ENCODE data around the gene ZBTB47.

Gene ZBTB47

DNA sequence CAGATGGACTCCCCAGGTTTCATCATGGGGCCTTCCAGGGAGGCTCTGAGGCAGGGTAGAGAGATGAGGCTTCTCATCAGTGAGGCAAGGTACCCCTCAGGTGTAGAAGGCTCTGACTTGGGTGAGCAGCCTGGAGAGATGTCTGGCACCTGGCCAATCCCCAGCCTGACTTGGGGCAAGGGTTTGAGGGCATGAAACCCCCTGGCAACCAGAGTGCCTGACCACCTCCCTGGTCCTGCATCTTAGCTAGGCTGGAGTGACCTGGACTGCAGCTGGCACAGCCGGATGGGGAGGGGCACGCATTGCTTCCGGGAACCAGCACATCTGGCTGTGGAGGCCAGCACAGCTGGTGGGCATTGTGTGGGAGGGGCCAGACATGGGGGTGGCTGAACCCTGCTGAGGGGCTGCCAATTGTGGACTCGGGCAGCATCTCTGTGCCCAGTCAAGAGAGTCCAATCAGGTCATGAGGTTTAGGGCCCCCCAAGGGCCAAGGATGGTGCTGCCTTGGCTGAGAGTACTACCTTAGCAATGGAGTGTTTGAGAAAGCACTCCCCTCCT, 1.9 kb downstream of the ZBTB47 start:
- peaks cover 26% of the 10 kb centered on the region for H3K4me1 ChIP-seq (ENCODE audit: low read length)
- H2AFZ ChIP-seq (ENCODE audit: low read depth, low read length): no peak overlapping the region
- H3K9me3 ChIP-seq (ENCODE audit: insufficient read depth, low read length): no peaks in the 10 kb centered on the region
- H3K36me3 ChIP-seq (replicated peaks; ENCODE audit: low read depth, low read length): no peaks in the 10 kb centered on the region
- H3K4me2 ChIP-seq (ENCODE audit: low read length): peak overlapping the region; percentile 77
- no peak overlapping the region for H3K27ac ChIP-seq (ENCODE audit: low read length)
- H3K4me3 ChIP-seq (ENCODE audit: low read length): peak overlapping the region; percentile 95
- no peaks in the 10 kb centered on the region for H3K27me3 ChIP-seq (ENCODE audit: low read depth, low read length)
- H3K9ac ChIP-seq (ENCODE audit: low read length): peak overlapping the region; percentile 92
- no peaks in the 10 kb centered on the region for H4K20me1 ChIP-seq (ENCODE audit: insufficient read depth, low read length)
- H3K79me2 ChIP-seq (ENCODE audit: low read length): no peaks in the 10 kb centered on the region
- no peak for TF ChIP-seq CTCF (IDR thresholded peaks at IDR 0.05; ENCODE audit: low read depth, low read length)

GRCh38 chr3:42655980-42656679, 2.6 kb downstream of the ZBTB47 start:
- Histone ChIP-seq H3K27me3 (ENCODE audit: low read depth, low read length) (no peaks in the 10 kb centered on the region), H2AFZ (ENCODE audit: low read depth, low read length) (no peak overlapping the region), H3K4me2 (ENCODE audit: low read length) (no peak overlapping the region), H3K36me3 (replicated peaks; ENCODE audit: low read depth, low read length) (no peaks in the 10 kb centered on the region), H3K9me3 (ENCODE audit: insufficient read depth, low read length) (no peaks in the 10 kb centered on the region), H3K79me2 (ENCODE audit: low read length) (no peaks in the 10 kb centered on the region), H3K4me3 (ENCODE audit: low read length) (no peak overlapping the region), H3K27ac (ENCODE audit: low read length) (no peak overlapping the region), H3K9ac (ENCODE audit: low read length) (no peak overlapping the region), H4K20me1 (ENCODE audit: insufficient read depth, low read length) (no peaks in the 10 kb centered on the region; the same call in 1 of the 2 replicates), H3K4me1 (ENCODE audit: low read length) (peaks cover 26% of the 10 kb centered on the region)
- TF ChIP-seq CTCF (IDR thresholded peaks at IDR 0.05; ENCODE audit: low read depth, low read length) (no peak), EZH2phosphoT487 (IDR thresholded peaks at IDR 0.05; ENCODE audit: low read depth) (no peak)

DNA sequence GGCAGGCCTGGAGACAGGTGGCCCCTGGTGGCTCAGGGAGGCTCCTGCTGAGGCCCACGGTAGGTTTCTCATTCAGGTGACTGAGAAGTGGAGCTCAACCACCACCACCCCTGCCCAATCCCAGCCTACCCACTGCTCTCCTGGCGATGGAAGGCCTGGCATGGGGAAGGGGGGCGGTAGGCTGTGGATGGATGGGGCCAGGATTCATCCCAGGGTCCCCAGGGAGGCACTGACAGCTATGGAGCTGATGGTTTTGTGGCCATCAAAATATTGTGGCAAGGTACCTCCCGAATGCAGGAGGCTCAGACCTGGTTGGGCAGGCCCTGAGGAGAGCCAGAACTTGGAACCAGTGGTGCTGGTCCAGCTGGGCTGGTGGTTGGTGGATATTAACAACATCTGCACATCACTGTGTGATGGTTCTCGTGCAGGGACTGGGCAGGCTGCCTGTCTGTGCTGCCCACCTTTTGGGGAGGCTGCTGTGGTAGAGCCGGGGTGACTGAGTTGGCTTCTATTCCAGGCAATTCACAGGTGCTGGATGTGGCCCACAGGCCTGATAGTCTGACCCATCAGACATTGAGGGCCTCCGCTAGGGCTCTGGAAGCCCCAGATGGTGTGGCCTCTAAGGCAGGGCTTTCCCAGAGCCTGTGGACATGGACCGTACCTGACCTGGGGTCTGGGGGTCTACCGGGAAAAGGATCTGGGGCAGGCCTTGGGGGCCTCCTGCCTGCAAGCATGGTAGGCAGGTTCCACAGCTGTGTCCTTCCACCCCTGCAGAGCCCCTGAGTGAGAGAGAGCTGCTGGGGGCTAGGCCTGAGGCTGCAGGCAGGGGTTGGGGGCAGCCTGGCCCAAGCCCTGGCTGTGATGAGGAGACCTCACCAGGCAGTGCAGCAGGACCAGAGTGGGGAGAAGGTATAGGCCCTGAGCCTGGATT, 3.4 kb downstream of the ZBTB47 start:
- H2AFZ ChIP-seq (ENCODE audit: low read depth, low read length): no peak overlapping the region
- H3K4me2 ChIP-seq (ENCODE audit: low read length): no peak overlapping the region
- peaks cover 26% of the 10 kb centered on the region for H3K4me1 ChIP-seq (ENCODE audit: low read length)
- H4K20me1 ChIP-seq (ENCODE audit: insufficient read depth, low read length): no peaks in the 10 kb centered on the region; the same call in 1 of the 2 replicates
- no peaks in the 10 kb centered on the region for H3K36me3 ChIP-seq (replicated peaks; ENCODE audit: low read depth, low read length)
- no peaks in the 10 kb centered on the region for H3K27me3 ChIP-seq (ENCODE audit: low read depth, low read length)
- no peak overlapping the region for H3K4me3 ChIP-seq (ENCODE audit: low read length)
- H3K9me3 ChIP-seq (ENCODE audit: insufficient read depth, low read length): no peaks in the 10 kb centered on the region
- TF ChIP-seq EZH2phosphoT487 (IDR thresholded peaks at IDR 0.05; ENCODE audit: low read depth): no peak
- H3K79me2 ChIP-seq (ENCODE audit: low read length): no peaks in the 10 kb centered on the region
- no peak overlapping the region for H3K27ac ChIP-seq (ENCODE audit: low read length)
- no peak overlapping the region for H3K9ac ChIP-seq (ENCODE audit: low read length)

DNA sequence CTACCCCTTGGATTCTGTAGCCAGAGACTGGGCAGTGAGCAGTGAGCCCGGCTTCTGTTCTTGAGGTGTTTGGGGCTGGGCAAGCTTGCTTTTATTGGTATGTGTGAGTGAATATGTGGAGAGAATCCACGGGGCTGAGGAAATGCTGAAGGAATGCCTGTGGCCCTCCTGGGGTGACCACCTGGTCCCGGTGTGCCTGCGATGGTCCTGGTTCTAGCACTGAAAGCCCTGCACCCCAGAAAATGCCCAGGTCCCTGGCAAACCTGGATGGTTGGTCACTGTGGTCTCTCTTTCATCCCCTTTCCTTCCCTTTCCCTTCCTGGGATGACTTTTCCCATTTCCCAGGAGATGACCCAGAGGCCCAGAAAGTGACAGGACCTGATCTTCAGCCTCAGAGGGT, 4.2 kb downstream of the ZBTB47 start:
- TF ChIP-seq CTCF (IDR thresholded peaks at IDR 0.05; ENCODE audit: low read depth, low read length) (no peak), EZH2phosphoT487 (IDR thresholded peaks at IDR 0.05; ENCODE audit: low read depth) (no peak)
- Histone ChIP-seq H3K4me1 (ENCODE audit: low read length) (peaks cover 19% of the 10 kb centered on the region), H3K27me3 (ENCODE audit: low read depth, low read length) (no peaks in the 10 kb centered on the region), H4K20me1 (ENCODE audit: insufficient read depth, low read length) (no peaks in the 10 kb centered on the region; the same call in 1 of the 2 replicates), H3K27ac (ENCODE audit: low read length) (no peak overlapping the region), H3K9ac (ENCODE audit: low read length) (no peak overlapping the region), H3K4me2 (ENCODE audit: low read length) (no peak overlapping the region), H3K79me2 (ENCODE audit: low read length) (no peaks in the 10 kb centered on the region), H2AFZ (ENCODE audit: low read depth, low read length) (no peak overlapping the region), H3K9me3 (ENCODE audit: insufficient read depth, low read length) (no peaks in the 10 kb centered on the region), H3K4me3 (ENCODE audit: low read length) (no peak overlapping the region), H3K36me3 (replicated peaks; ENCODE audit: low read depth, low read length) (no peaks in the 10 kb centered on the region)

All from OCI-LY3 (cell line).